Caco-2 (cell line): ENCODE data around the gene YJEFN3. TPM values are rescaled to one million over a fixed set of nuclear protein-coding genes. Genes with fewer than 3 reads are reported as not detected.

Experiments used
- BruUV-seq: library from RNA; stranded (reverse); fragments of 400-500 nt; replicated peaks from 2 replicates; lab custom pipeline; 2021; lab: Mats Ljungman, UMichigan
- CTCF ChIA-PET: fragments of 300-600 bp; sonication (Branson Sonifier 250); formaldehyde crosslinking; loops from one replicate; lab custom pipeline; 2022; ENCODE audit warnings: antibody characterized with exemption; lab: Charles Lee
- POLR2A ChIA-PET: fragments of 300-600 bp; sonication (Branson Sonifier 250); formaldehyde crosslinking; loops from one replicate; lab custom pipeline; 2022; ENCODE audit warnings: antibody characterized with exemption; lab: Charles Lee
- DNase-seq, 2 experiments: peaks; one replicate each; pipeline versions ENCODE4 v3.0.0 to v3.0.0-alpha.2; 2020 to 2022
- H3K27me3 ChIP-seq: replicated peaks from 2 replicates; pipeline ENCODE4 v1.6.0; 2011; ENCODE audit warnings: low read length; ENCODE audit not compliant: control insufficient read depth, insufficient read depth
- H3K36me3 ChIP-seq: 2 replicates; pipeline ENCODE4 v1.5.1; 2011; ENCODE audit warnings: low read length; ENCODE audit not compliant: control insufficient read depth, insufficient read depth
- H3K4me1 ChIP-seq: fragments of 250-450 bp; sonication (Bioruptor Pico); 2 replicates; pipeline ENCODE4 v1.5.1; 2020; ENCODE audit warnings: mild to moderate bottlenecking
- H3K4me3 ChIP-seq: 2 replicates; pipeline ENCODE4 v1.5.1; 2011; ENCODE audit warnings: low read depth, mild to moderate bottlenecking, control low read depth, low read length
- H3K9me3 ChIP-seq: fragments of 250-450 bp; sonication (Bioruptor Pico); 2 replicates; pipeline ENCODE4 v1.5.1; 2020; ENCODE audit warnings: mild to moderate bottlenecking, moderate library complexity
- H3K27ac Mint-ChIP-seq: one replicate; pipeline ENCODE4 v1.8.0; 2022; ENCODE audit warnings: mixed read lengths; ENCODE audit not compliant: unreplicated experiment
- H3K27me3 Mint-ChIP-seq: one replicate; pipeline ENCODE4 v1.8.0; 2022; ENCODE audit warnings: mixed read lengths; ENCODE audit not compliant: insufficient read depth, unreplicated experiment
- H3K36me3 Mint-ChIP-seq: one replicate; pipeline ENCODE4 v1.8.0; 2022; ENCODE audit warnings: mild to moderate bottlenecking, mixed read lengths; ENCODE audit not compliant: insufficient read depth, unreplicated experiment
- H3K4me1 Mint-ChIP-seq: one replicate; pipeline ENCODE4 v1.8.0; 2022; ENCODE audit warnings: low read depth, mixed read lengths; ENCODE audit not compliant: unreplicated experiment
- H3K4me3 Mint-ChIP-seq: one replicate; pipeline ENCODE4 v1.8.0; 2022; ENCODE audit warnings: mild to moderate bottlenecking, moderate library complexity, mixed read lengths; ENCODE audit not compliant: unreplicated experiment
- H3K9me3 Mint-ChIP-seq: one replicate; pipeline ENCODE4 v1.8.0; 2022; ENCODE audit warnings: mixed read lengths; ENCODE audit not compliant: unreplicated experiment
- CTCF ChIP-seq, 2 experiments: fragments of 200-600 bp in 1 of 2; IDR thresholded peaks; 1 replicate in 1 of 2; 2 replicates in 1 of 2; pipeline versions ENCODE4 v1.5.1 to v1.8.0; 2011 to 2022; ENCODE audit warnings: antibody characterized with exemption in 1 of 2, control low read depth in 1 of 2, inconsistent platforms in 1 of 2, low read depth in 1 of 2, low read length in 1 of 2, mild to moderate bottlenecking in 1 of 2, moderate library complexity in 1 of 2; ENCODE audit not compliant: insufficient read depth in 1 of 2, severe bottlenecking in 1 of 2, unreplicated experiment in 1 of 2
- intact Hi-C: fragments of 100-400 bp; cut with micrococcal nuclease; formaldehyde crosslinking; loops from one replicate; pipeline ENCODE4 v1.10.0; 2022; ENCODE audit not compliant: unreplicated experiment
- total RNA-seq: library from RNA; stranded (reverse); gene quantifications from 2 replicates; pipeline ENCODE4 v1.2.3, GENCODE V29; 2022

The YJEFN3 gene
- total RNA-seq, 1 experiment from 2014 or later: 8.1 TPM

DNA sequence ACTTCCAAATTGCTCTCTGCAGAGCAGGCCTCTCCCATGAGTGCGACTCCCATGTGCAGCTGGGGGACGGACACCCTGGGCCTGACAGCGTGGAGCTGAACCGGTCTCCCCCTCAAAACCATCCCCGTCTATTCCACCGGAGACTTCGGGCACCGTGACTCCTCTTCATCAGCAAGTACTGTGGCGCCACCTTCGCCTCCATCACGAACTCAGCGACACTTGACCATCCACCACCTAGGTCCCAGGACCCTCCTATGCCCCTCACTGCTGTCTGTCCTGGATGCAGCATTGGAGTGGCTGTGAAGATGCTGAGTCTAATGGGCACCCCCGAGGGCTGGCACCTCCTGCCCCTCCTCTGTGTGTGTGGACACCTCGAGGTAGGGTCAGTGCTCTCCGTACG, 29.9 kb downstream of the YJEFN3 start:
- Histone ChIP-seq H3K27me3 (no peaks in the 10 kb centered on the region), H3K9me3 (no peaks in the 10 kb centered on the region), H3K4me1 (no peaks in the 10 kb centered on the region), H3K4me3 (no peak overlapping the region), H3K36me3 (no peaks in the 10 kb centered on the region)
- Mint-ChIP-seq H3K27ac (no peak overlapping the region), H3K4me3 (no peak overlapping the region), H3K9me3 (no peaks in the 10 kb centered on the region), H3K4me1 (no peaks in the 10 kb centered on the region), H3K27me3 (no peaks in the 10 kb centered on the region), H3K36me3 (no peaks in the 10 kb centered on the region)
- CTCF ChIA-PET: no interaction called here
- DNase-seq: no peak
- BruUV-seq: no TSS peak
- POLR2A ChIA-PET: no interaction called here
- TF ChIP-seq CTCF (IDR thresholded peaks at IDR 0.05; ENCODE audit: insufficient read depth in 1 of 2, low read depth in 1 of 2, low read length in 1 of 2, severe bottlenecking in 1 of 2, unreplicated experiment in 1 of 2): no peak
- intact Hi-C loops: no loop called here

DNA sequence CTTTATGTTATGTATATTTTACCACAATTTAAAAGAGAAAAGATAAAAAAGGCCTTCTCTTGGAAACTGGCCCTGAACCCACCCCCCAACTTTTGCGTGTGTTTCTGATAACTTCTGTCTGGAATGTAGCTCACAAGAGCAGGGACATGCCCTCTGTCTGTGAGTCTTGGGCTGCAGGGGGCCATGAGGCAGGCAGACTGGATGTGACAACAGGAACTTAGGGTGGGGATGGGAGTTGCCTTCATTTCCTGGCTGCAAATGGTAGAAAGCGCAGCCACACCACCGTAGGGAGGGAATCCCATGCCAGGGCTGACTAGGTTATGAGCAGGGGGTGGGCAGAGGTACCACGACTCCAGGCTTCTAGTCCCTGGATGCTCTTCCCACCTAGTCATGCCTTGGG, 31.2 kb downstream of the YJEFN3 start:
- ChIA-PET POLR2A (no interaction called here), CTCF (no interaction called here)
- no peak overlapping the region for H3K4me3 Mint-ChIP-seq
- Histone ChIP-seq H3K9me3 (no peaks in the 10 kb centered on the region), H3K4me3 (no peak overlapping the region), H3K27me3 (no peaks in the 10 kb centered on the region), H3K4me1 (no peaks in the 10 kb centered on the region), H3K36me3 (no peaks in the 10 kb centered on the region)
- no peaks in the 10 kb centered on the region for H3K36me3 Mint-ChIP-seq
- H3K27me3 Mint-ChIP-seq: no peaks in the 10 kb centered on the region
- no TSS peak for BruUV-seq
- intact Hi-C loops: no loop called here
- H3K4me1 Mint-ChIP-seq: no peaks in the 10 kb centered on the region
- no peak overlapping the region for H3K27ac Mint-ChIP-seq
- no peak for DNase-seq
- no peaks in the 10 kb centered on the region for H3K9me3 Mint-ChIP-seq
- no peak for TF ChIP-seq CTCF (IDR thresholded peaks at IDR 0.05; ENCODE audit: insufficient read depth in 1 of 2, low read depth in 1 of 2, low read length in 1 of 2, severe bottlenecking in 1 of 2, unreplicated experiment in 1 of 2)

DNA sequence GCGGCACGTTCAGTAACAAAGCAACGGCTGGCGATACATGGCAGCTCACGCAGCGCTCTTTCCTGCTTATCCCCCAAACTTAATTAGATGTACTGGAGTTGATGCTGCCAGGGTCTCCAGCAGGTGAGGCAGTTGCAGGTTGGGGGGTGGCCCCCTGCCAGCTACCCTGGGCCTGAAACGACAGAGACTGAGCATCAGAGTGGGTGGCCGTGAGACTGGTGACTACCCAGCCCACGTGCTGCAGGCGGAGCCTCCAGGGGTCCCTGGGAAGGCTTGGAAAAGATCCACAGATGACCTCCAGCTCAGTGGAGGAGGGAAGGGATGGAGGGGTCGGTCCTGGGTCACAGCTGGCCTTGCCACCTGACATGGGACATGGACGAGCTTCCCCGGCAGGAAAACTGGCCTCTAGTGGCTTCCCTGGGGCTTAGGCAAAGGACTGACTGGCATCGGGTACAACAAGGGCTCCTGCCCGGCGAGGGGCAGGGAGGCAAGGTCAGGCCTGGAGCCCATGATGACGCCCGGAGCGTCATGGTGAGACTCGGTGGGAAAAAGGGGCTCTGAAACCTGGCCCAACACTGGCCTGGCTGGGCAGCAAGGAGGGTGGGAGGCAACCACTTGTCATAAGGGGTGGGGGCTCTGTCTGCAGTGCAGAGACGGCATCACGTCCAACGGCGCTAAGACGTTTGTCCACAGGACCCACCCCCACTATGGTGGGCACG, 33.4 kb downstream of the YJEFN3 start:
- H3K4me1 Mint-ChIP-seq: no peaks in the 10 kb centered on the region
- DNase-seq: no peak
- no peaks in the 10 kb centered on the region for H3K27me3 ChIP-seq
- no peaks in the 10 kb centered on the region for H3K27me3 Mint-ChIP-seq
- H3K9me3 ChIP-seq: no peaks in the 10 kb centered on the region
- no peak overlapping the region for H3K4me3 Mint-ChIP-seq
- no TSS peak for BruUV-seq
- ChIA-PET POLR2A (no interaction called here), CTCF (interaction anchor here (1.1 kb wide), 1 partner anchor 9 kb away, joined by 3 read pairs; no protein-coding TSS in a partner anchor)
- no peaks in the 10 kb centered on the region for H3K36me3 Mint-ChIP-seq
- intact Hi-C loops: no loop called here
- TF ChIP-seq CTCF (IDR thresholded peaks at IDR 0.05; ENCODE audit: insufficient read depth in 1 of 2, low read depth in 1 of 2, low read length in 1 of 2, severe bottlenecking in 1 of 2, unreplicated experiment in 1 of 2): no peak
- H3K36me3 ChIP-seq: no peaks in the 10 kb centered on the region
- peaks cover 4% of the 10 kb centered on the region; the same call in 1 of the 2 replicates for H3K4me1 ChIP-seq
- H3K4me3 ChIP-seq: no peak overlapping the region
- H3K27ac Mint-ChIP-seq: no peak overlapping the region
- H3K9me3 Mint-ChIP-seq: no peaks in the 10 kb centered on the region
